Stomach smooth muscle (tissue), 2 donors: ENCODE data around the gene SH3RF3.

ENCODE experiments used
- H3K27ac ChIP-seq: one replicate; pipeline ENCODE4 v1.7.0; 2013; ENCODE audit warnings: mild to moderate bottlenecking, low read length, inconsistent platforms
- H3K27me3 ChIP-seq, 2 donors: one replicate each; pipeline ENCODE4 v1.7.0; 2013; ENCODE audit warnings: low read length in 2 of 2; ENCODE audit not compliant: insufficient read depth in 2 of 2, control insufficient read depth in 1 of 2
- H3K36me3 ChIP-seq, 2 donors: one replicate each; pipeline ENCODE4 v1.7.0; 2013; ENCODE audit warnings: low read length in 2 of 2; ENCODE audit not compliant: control insufficient read depth in 2 of 2, insufficient read depth in 2 of 2
- H3K4me1 ChIP-seq: one replicate; pipeline ENCODE4 v1.7.0; 2013; ENCODE audit warnings: low read length; ENCODE audit not compliant: control insufficient read depth, insufficient read depth
- H3K4me3 ChIP-seq, 2 donors: one replicate each; pipeline ENCODE4 v1.7.0; 2013; ENCODE audit warnings: low read length in 2 of 2
- H3K9ac ChIP-seq, 2 donors: one replicate each; pipeline ENCODE4 v1.7.0; 2013; ENCODE audit warnings: low read length in 2 of 2, mild to moderate bottlenecking in 1 of 2
- H3K9me3 ChIP-seq, 2 donors: one replicate each; pipeline ENCODE4 v1.7.0; 2013; ENCODE audit warnings: low read length in 2 of 2; ENCODE audit not compliant: control insufficient read depth in 2 of 2
- donor health status: healthy.
- donor health status: Pancreatic carcinoma.

The SH3RF3 gene

DNA sequence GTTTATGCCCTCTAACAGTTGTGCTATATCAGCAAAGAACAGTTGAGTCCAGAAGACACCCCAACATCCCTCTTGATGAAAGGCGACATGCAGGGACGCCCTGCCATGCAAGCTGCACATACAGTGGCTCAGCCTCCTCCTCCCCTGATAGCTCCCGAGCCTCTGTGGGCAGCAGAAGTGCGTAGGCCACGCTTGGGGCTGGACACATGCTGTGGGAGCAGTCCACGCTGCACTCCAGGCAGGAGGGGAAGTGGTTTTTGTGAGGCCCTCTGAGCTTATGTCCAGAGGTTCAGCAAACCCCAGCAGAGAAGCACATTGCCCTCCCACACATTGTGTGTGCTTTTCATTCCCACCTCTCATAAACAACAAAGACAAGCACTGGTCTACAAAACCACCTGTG is 322.7 kb downstream of the SH3RF3 start:
- no peak overlapping the region for H3K4me3 ChIP-seq
- no peaks in the 10 kb centered on the region for H3K27me3 ChIP-seq
- no peaks in the 10 kb centered on the region for H3K36me3 ChIP-seq
- H3K4me1 ChIP-seq, result peaks cover 37% of the 10 kb centered on the region
- H3K9me3 ChIP-seq, result no peaks in the 10 kb centered on the region
- H3K9ac ChIP-seq, result no peak overlapping the region
- no peak overlapping the region for H3K27ac ChIP-seq

DNA sequence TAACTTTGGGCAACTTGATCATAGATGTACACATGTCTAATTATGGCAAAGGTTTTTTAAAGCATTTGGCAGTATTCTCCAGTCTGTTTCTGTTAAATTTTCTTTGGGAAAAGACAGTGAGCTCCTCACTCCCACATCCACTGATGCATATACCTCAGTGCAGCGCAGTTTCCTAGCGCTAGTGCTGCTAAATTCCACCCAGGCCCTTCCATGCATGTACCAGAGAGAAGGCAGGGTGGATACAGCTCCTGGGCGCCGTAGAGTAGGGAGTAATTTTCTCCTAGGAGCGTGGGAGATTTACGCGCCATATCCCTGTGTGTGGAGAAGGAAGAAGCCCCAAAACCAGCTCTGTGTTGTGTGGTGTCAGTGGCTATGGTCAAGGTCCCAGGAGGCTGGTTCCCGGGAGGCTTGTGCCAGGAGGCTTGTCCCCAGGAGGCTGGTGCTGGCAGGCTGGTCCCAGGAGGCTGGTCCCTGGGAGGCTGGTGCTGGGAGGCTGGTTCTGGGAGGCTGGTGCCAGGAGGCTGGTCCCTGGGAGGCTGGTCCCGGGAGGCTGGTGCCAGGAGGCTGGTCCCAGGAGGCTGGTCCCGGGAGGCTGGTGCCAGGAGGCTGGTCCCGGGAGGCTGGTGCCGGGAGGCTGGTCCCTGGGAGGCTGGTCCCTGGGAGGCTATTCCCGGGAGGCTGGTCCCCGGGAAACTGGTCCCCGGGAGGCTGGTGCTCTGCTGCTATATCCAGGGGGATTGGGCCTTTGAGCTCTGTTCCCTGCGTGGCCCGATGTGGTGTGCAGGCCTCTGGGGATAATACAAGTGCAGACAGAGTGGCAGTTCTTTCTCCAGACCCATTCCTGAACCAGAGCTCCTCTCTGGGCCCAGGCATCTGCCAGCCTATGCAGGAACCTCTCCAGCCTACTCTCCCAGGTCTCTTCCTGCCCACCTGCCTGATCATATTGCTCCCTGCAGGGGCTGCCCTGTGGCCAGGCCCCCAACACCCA is 323.6 kb downstream of the SH3RF3 start:
- H3K27me3 ChIP-seq, result no peaks in the 10 kb centered on the region
- H3K27ac ChIP-seq, result no peak overlapping the region
- H3K4me1 ChIP-seq, result peaks cover 33% of the 10 kb centered on the region

DNA sequence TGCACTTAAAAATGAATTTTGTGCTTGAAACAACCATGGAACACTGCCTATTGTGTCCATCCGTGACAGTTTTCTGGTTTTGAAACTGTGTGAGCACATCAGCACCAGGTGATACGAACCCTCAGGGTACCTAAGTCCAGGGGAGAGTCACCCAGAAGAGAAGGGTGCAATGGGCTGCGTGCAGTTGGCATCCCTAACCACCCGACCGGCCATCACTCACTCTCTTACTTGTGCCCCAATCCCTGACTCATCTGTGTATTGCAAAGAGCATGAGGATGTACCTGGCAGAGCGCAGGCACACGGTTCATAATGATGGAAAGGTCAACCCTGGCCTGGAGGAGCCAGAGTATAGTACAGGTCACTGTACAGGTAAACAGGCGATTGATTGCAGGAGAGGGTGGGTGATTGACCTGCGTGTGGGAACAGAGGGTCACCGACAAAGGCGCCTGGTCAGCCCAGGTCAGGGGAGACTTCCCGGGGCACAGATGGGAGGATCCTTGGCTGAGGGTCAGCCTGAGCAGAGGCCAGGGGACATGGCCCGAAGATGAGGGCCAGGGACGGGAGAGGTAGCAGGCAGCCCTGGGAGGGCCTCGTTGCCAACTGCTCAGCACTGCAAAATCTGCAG is 324.5 kb downstream of the SH3RF3 start:
- no peaks in the 10 kb centered on the region for H3K27me3 ChIP-seq
- no peak overlapping the region for H3K4me3 ChIP-seq
- H3K9me3 ChIP-seq, result no peaks in the 10 kb centered on the region
- H3K4me1 ChIP-seq, result peaks cover 32% of the 10 kb centered on the region
- no peak overlapping the region for H3K9ac ChIP-seq
- H3K27ac ChIP-seq, result no peak overlapping the region
- H3K36me3 ChIP-seq, result no peaks in the 10 kb centered on the region

More for the DNA sequence above, 323.6 kb downstream of the SH3RF3 start:
- Histone ChIP-seq H3K36me3 (no peaks in the 10 kb centered on the region), H3K9me3 (no peaks in the 10 kb centered on the region), H3K4me3 (no peak overlapping the region), H3K9ac (no peak overlapping the region)

DNA sequence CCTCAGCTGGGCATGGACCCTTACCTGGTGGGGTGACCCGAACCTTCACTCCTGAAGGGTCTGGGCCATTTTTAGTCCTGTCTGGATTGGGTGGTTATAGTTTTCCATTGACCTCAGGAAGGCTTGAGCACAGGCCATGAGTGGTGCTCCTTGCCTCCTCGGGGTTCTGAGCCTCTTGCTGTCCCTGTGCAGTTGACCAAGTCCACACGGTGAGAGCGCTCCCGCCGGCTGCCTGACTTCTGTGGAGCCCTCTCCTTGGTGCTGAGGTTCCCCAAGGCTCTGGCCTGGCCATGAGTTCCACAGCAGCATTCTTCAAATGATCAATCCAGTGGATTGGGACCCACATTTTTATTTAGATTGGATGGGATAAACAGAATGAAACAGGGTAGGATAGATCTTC is 325.3 kb downstream of the SH3RF3 start:
- Histone ChIP-seq H3K27me3 (no peaks in the 10 kb centered on the region), H3K4me1 (peaks cover 26% of the 10 kb centered on the region), H3K9ac (no peak overlapping the region), H3K27ac (no peak overlapping the region), H3K9me3 (no peaks in the 10 kb centered on the region), H3K4me3 (no peak overlapping the region), H3K36me3 (no peaks in the 10 kb centered on the region)

DNA sequence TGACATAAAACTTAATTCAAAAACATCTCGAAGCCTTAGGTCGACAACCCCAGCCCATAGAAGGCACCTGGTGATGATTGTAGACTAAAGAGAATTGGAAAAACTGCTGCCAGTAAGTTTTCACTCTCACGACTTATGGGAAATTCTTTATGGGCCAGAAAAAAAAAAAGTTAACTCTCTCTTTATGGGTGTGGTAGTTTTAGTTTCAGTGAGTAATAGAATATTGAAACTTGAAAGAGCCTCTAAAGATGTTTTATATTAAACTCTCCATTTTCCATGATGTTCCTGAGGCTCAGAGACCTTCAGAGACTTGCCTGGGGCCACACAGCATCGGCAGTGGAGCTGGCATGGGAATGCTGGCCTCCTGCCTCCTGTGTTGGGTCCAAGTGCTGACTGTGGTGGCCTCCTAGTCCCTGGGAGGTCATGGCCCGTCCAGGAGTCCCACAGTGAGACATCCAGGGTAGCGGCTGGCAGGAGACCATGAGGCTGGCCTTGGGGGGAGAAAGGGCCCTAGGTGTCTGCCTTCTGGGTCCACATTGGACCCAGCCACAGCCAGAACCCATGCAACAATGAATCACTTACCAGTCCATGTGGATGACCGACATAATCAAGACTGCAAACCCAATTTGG is 325.9 kb downstream of the SH3RF3 start:
- H3K4me3 ChIP-seq, result no peak overlapping the region
- H3K9me3 ChIP-seq, result no peaks in the 10 kb centered on the region
- no peak overlapping the region for H3K9ac ChIP-seq
- H3K36me3 ChIP-seq, result no peaks in the 10 kb centered on the region
- H3K27me3 ChIP-seq, result no peaks in the 10 kb centered on the region
- H3K27ac ChIP-seq, result no peak overlapping the region
- H3K4me1 ChIP-seq, result peaks cover 20% of the 10 kb centered on the region

DNA sequence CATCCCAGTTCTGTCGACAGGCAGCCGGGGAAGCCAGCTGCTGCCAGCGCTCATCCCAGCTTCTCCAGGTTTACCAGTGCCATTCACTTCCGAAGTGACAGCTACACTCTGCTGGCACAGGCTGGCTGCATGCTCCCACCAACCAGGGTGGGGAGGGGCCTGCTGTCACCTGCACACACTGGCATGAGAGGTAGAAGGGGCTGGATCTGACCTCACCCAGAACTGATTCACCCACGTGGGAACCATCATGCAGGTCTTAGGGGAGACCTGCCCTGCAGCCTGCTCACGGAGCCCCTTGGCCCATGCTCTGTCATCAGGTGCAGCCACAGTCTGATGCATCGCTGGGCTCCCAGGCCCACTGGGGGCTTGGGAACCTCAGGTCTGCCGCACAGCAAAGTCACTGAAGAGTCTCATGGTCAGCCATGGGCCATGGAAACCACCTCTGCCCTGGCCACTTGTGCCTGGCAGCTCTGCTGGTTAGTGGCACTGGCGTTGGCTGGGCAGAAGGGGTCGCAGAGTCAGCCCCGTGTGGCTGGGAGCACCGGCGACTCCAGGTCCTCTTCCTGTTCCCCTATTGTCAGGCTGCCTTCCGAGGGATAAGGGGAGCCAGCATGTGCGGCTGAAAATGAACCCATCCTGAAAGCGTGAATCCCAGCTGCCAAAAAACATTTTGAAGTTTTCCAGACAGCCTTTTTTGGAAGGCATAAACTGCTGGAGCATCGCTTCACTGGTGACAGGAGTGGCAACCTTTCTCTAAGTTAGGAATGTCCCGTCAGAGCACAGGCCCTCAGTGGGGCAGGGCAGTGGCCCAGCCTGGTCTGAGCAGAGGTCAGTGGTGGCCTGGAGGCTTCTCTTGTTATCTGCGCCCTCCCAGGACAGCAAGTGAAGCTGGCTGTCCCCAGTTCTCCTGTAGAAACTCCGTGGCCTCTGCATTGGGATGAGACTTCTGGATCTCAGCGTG is 327.0 kb downstream of the SH3RF3 start:
- Histone ChIP-seq H3K36me3 (no peaks in the 10 kb centered on the region), H3K9ac (no peak overlapping the region), H3K27ac (no peak overlapping the region), H3K4me1 (peaks cover 14% of the 10 kb centered on the region), H3K27me3 (no peaks in the 10 kb centered on the region), H3K4me3 (no peak overlapping the region), H3K9me3 (no peaks in the 10 kb centered on the region)

DNA sequence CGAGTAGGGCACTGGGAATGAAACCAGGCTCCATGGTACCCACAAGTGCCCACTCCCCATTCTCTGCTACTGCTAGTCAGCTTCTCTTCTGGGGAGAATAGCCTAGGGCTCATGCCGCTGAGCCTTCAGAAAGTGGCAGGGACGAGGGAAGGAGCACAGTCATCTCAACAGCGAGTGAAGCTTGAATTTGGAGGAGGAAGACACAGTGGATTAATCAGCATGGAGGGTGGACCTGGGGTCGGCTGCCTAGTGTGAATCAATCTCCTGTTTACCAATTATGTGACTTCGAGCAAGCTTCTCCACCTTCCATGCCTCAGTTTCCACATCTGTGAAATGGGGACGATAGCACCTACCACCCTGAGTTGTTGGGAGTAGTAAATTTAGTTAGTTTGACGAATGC is 327.8 kb downstream of the SH3RF3 start:
- peaks cover 11% of the 10 kb centered on the region for H3K4me1 ChIP-seq
- H3K27me3 ChIP-seq, result no peaks in the 10 kb centered on the region
- no peaks in the 10 kb centered on the region for H3K36me3 ChIP-seq
- H3K27ac ChIP-seq, result no peak overlapping the region
- no peak overlapping the region for H3K9ac ChIP-seq
- no peak overlapping the region for H3K4me3 ChIP-seq
- H3K9me3 ChIP-seq, result no peaks in the 10 kb centered on the region

DNA sequence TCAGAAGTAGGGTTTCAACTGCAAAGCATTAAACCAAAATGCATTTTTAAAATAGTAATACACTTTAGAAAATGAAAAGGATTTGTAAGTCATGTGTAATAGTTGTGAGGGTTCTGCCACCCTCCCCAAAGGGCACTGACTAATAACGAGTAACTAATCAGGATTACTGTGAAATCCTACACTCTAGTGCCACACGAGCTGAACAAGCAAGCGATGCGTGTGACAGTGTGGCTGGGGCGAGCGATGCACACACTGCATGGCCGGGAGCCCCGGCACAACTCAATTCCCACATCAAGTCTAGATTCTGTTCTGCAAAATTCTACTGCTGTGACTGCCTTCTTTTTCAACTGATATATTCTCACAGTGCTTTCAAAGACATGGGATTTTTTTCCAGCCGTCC is 328.4 kb downstream of the SH3RF3 start:
- Histone ChIP-seq H3K27ac (no peak overlapping the region), H3K9ac (no peak overlapping the region), H3K9me3 (no peaks in the 10 kb centered on the region), H3K36me3 (no peaks in the 10 kb centered on the region), H3K4me3 (no peak overlapping the region), H3K27me3 (no peaks in the 10 kb centered on the region), H3K4me1 (peaks cover 11% of the 10 kb centered on the region)

DNA sequence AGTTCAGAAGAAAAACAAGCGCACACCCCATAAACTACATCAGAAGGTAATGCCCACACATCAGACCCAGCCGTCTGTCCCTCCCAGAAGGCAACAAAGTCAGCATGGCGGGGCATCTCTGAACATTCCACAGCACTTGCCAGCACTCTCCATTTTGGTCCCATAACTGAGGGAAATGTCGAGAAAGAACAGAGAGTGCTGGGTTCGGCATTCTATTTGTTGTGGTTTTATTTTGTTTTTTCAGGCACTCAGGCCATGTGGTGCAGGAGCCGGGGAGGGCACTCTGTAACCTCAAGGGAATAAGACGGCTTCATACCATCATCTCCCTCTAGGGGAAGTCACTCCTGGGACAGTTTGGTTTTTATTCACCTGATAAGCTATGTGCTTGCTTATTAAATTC is 328.8 kb downstream of the SH3RF3 start:
- no peak overlapping the region for H3K4me3 ChIP-seq
- H3K4me1 ChIP-seq, result peaks cover 11% of the 10 kb centered on the region
- H3K36me3 ChIP-seq, result no peaks in the 10 kb centered on the region
- no peak overlapping the region for H3K27ac ChIP-seq
- H3K9ac ChIP-seq, result no peak overlapping the region
- H3K9me3 ChIP-seq, result no peaks in the 10 kb centered on the region
- H3K27me3 ChIP-seq, result no peaks in the 10 kb centered on the region

DNA sequence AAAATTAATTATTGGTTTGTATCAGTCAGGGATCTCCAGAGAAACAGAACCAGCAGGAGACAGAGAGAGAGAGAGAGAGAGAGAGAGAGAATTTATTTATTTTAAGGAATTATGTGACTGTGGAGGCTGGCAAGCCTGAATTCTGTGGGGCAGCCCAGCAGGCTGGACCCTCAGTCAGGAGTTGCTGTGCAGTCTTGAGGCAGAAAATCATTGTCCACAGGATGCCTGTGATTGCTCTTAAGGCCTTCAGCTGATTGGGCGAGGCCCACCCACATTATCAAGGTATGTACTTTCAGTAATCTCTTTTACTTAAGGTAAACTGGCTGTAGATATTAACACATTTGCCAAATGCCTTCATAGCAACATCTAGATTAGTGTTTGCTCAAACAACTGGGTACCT is 329.5 kb downstream of the SH3RF3 start:
- Histone ChIP-seq H3K4me3 (no peak overlapping the region), H3K9me3 (no peaks in the 10 kb centered on the region), H3K9ac (no peak overlapping the region), H3K4me1 (peaks cover 11% of the 10 kb centered on the region), H3K27me3 (no peaks in the 10 kb centered on the region), H3K36me3 (no peaks in the 10 kb centered on the region), H3K27ac (no peak overlapping the region)
